A549 (cell line): ENCODE results near the gene UNC5C. TPM values are rescaled to one million over a fixed set of nuclear protein-coding genes. Genes with fewer than 3 reads are reported as not detected.

Source experiments
- ATAC-seq, 2 experiments: fragments of 200-7000 bp in 1 of 2; fragments of >200 bp in 1 of 2; cut with Nextera tagmentation in 1 of 2; cut with Tn5 transposase in 1 of 2; 3 replicates each; pipeline versions ENCODE4 v1.8.0 to v1.9.1; 2018 to 2020; ENCODE audit warnings: mild to moderate bottlenecking in 1 of 2, moderate library complexity in 1 of 2
- CTCF ChIA-PET: fragments of 300-600 bp; sonication (Branson Sonifier 250); formaldehyde crosslinking; extraction: SDS; loops from one replicate; lab custom pipeline; 2021; ENCODE audit warnings: antibody characterized with exemption, inconsistent platforms; lab: Yijun Ruan, JAX
- POLR2A ChIA-PET: fragments of 350-600 bp; formaldehyde crosslinking; extraction: SDS; loops from one replicate; lab custom pipeline; 2021; ENCODE audit warnings: antibody characterized with exemption, inconsistent platforms; lab: Yijun Ruan, JAX
- DNase-seq, 2 experiments: peaks; one replicate each; pipeline versions ENCODE4 v3.0.0 to v3.0.0-alpha.2; 2011 to 2016; ENCODE audit warnings: low read depth in 1 of 2, low spot score in 1 of 2
- FAIRE-seq: peaks from 2 replicates; lab custom pipeline; 2011; peaks lifted over from hg19 to GRCh38; lab: Jason Lieb, UNC
- H3K27ac ChIP-seq, 2 experiments: fragments of >200 bp; sonication (Bioruptor Twin); formaldehyde crosslinking; 3 replicates each; pipeline ENCODE4 v1.5.1; 2016 to 2017
- H3K4me1 ChIP-seq: fragments of >200 bp; sonication (Bioruptor Twin); formaldehyde crosslinking; 3 replicates; pipeline ENCODE4 v1.6.1; 2016
- H3K4me2 ChIP-seq: fragments of >200 bp; sonication (Bioruptor Twin); formaldehyde crosslinking; 3 replicates; pipeline ENCODE4 v1.6.1; 2016
- H3K4me3 ChIP-seq: fragments of >200 bp; sonication (Bioruptor Twin); formaldehyde crosslinking; 3 replicates; pipeline ENCODE4 v1.5.1; 2016
- H3K9me3 ChIP-seq: fragments of >200 bp; sonication (Bioruptor Twin); formaldehyde crosslinking; 3 replicates; pipeline ENCODE4 v1.6.1; 2016
- ATOH8 ChIP-seq: fragments of 250-450 bp; sonication (Bioruptor Pico); IDR thresholded peaks from 2 replicates; pipeline ENCODE4 v1.5.0; 2020; ENCODE audit warnings: low read depth, mild to moderate bottlenecking, moderate library complexity
- BCL3 ChIP-seq: fragments of >200 bp; sonication (Bioruptor Twin); formaldehyde crosslinking; IDR thresholded peaks from 3 replicates; pipeline ENCODE4 v1.6.1; 2016
- BHLHE40 ChIP-seq: IDR thresholded peaks from 2 replicates; pipeline ENCODE4 v1.6.1; 2012; ENCODE audit warnings: low read depth, low read length, inconsistent platforms
- CEBPB ChIP-seq, 2 experiments: fragments of >200 bp in 1 of 2; sonication (Bioruptor Twin) in 1 of 2; formaldehyde crosslinking in 1 of 2; IDR thresholded peaks; 2 replicates each; pipeline ENCODE4 v1.6.1; 2012 to 2016
- E2F6 ChIP-seq: IDR thresholded peaks from 2 replicates; pipeline ENCODE4 v1.6.1; 2012; ENCODE audit warnings: low read depth, borderline replicate concordance
- EHF ChIP-seq: fragments of 250-450 bp; sonication (Bioruptor Pico); IDR thresholded peaks from 2 replicates; pipeline ENCODE4 v1.5.0; 2020; ENCODE audit warnings: mild to moderate bottlenecking
- EHMT2 ChIP-seq: fragments of 200-600 bp; sonication (generic); IDR thresholded peaks from 2 replicates; pipeline ENCODE4 v1.6.1; 2016; ENCODE audit warnings: antibody characterized with exemption, low read depth, mild to moderate bottlenecking, moderate library complexity
- FOSB ChIP-seq: fragments of 250-450 bp; sonication (Bioruptor Pico); IDR thresholded peaks from 2 replicates; pipeline ENCODE4 v1.5.0; 2020; ENCODE audit warnings: mild to moderate bottlenecking, moderate library complexity
- FOSL2 ChIP-seq, 2 experiments: fragments of 450-650 bp in 1 of 2; fragments of >200 bp in 1 of 2; sonication (Bioruptor Twin) in 1 of 2; formaldehyde crosslinking; IDR thresholded peaks; 2 replicates each; pipeline versions ENCODE4 v1.5.0 to v1.6.1; 2016 to 2020; ENCODE audit warnings: mild to moderate bottlenecking in 1 of 2, moderate library complexity in 1 of 2
- FOXS1 ChIP-seq: fragments of 250-450 bp; sonication (Bioruptor Pico); IDR thresholded peaks from 2 replicates; pipeline ENCODE4 v1.5.0; 2020; ENCODE audit warnings: mild to moderate bottlenecking, moderate library complexity
- GATA3 ChIP-seq: IDR thresholded peaks from 2 replicates; pipeline ENCODE4 v1.6.1; 2012; ENCODE audit warnings: borderline replicate concordance
- HES2 ChIP-seq: fragments of >200 bp; sonication (Bioruptor Twin); formaldehyde crosslinking; IDR thresholded peaks from 2 replicates; pipeline ENCODE4 v1.6.1; 2016
- HEYL ChIP-seq: fragments of 250-450 bp; sonication (Bioruptor Pico); IDR thresholded peaks from 2 replicates; pipeline ENCODE4 v1.8.0; 2021; ENCODE audit warnings: mild to moderate bottlenecking, moderate library complexity
- HOXA7 ChIP-seq: fragments of 250-450 bp; sonication (Bioruptor Pico); IDR thresholded peaks from 2 replicates; pipeline ENCODE4 v1.5.0; 2020; ENCODE audit warnings: mild to moderate bottlenecking, moderate library complexity
- JUNB ChIP-seq: fragments of >200 bp; sonication (Bioruptor Twin); formaldehyde crosslinking; IDR thresholded peaks from 2 replicates; pipeline ENCODE4 v1.6.1; 2016
- KDM1A ChIP-seq: fragments of 200-600 bp; sonication (generic); IDR thresholded peaks from 2 replicates; pipeline ENCODE4 v1.6.1; 2016; ENCODE audit warnings: low read depth, mild to moderate bottlenecking
- KDM5A ChIP-seq: fragments of 200-600 bp; sonication (generic); IDR thresholded peaks from 2 replicates; pipeline ENCODE4 v1.6.1; 2016; ENCODE audit warnings: antibody characterized with exemption, mild to moderate bottlenecking
- MAFK ChIP-seq: fragments of 450-650 bp; IDR thresholded peaks from 2 replicates; pipeline ENCODE4 v1.6.1; 2014; ENCODE audit not compliant: partially characterized antibody
- MAZ ChIP-seq: fragments of 150-350 bp; IDR thresholded peaks from 2 replicates; pipeline ENCODE4 v1.6.1; 2014; ENCODE audit warnings: antibody characterized with exemption, low read depth, low read length, borderline replicate concordance
- MYC ChIP-seq: IDR thresholded peaks from 2 replicates; pipeline ENCODE4 v1.6.1; 2012; ENCODE audit warnings: mild to moderate bottlenecking, inconsistent platforms, low read length, improper control_type of control experiment, borderline replicate concordance
- NFE2L2 ChIP-seq: fragments of 150-350 bp; conservative IDR thresholded peaks from 2 replicates; pipeline ENCODE4 v1.6.1; 2014; ENCODE audit warnings: low read length
- NR3C1 ChIP-seq: fragments of >200 bp; sonication (Bioruptor Twin); formaldehyde crosslinking; IDR thresholded peaks from 3 replicates; pipeline ENCODE4 v1.6.1; 2017
- PBX3 ChIP-seq: IDR thresholded peaks from 2 replicates; pipeline ENCODE4 v1.6.1; 2012
- POLR2A ChIP-seq: IDR thresholded peaks from 2 replicates; pipeline ENCODE4 v1.6.1; 2012; ENCODE audit warnings: mild to moderate bottlenecking, low read length
- RAD21 ChIP-seq, 2 experiments: fragments of >200 bp in 1 of 2; sonication (Bioruptor Twin) in 1 of 2; formaldehyde crosslinking in 1 of 2; IDR thresholded peaks in 1 of 2; conservative IDR thresholded peaks in 1 of 2; 2 replicates in 1 of 2; 3 replicates in 1 of 2; pipeline ENCODE4 v1.6.1; 2012 to 2018; ENCODE audit warnings: inconsistent platforms in 1 of 2
- RARB ChIP-seq: fragments of 250-450 bp; sonication (Bioruptor Pico); IDR thresholded peaks from 2 replicates; pipeline ENCODE4 v1.8.0; 2021; ENCODE audit warnings: mild to moderate bottlenecking, moderate library complexity
- RFX5 ChIP-seq: fragments of 450-650 bp; IDR thresholded peaks from 2 replicates; pipeline ENCODE4 v1.7.1; 2014; ENCODE audit warnings: antibody characterized with exemption, mild to moderate bottlenecking, moderate library complexity
- RNF2 ChIP-seq: fragments of 200-600 bp; sonication (generic); IDR thresholded peaks from 2 replicates; pipeline ENCODE4 v1.6.1; 2016; ENCODE audit warnings: low read depth, mild to moderate bottlenecking, antibody characterized with exemption, moderate library complexity, borderline replicate concordance
- TFCP2L1 ChIP-seq: fragments of 250-450 bp; sonication (Bioruptor Pico); IDR thresholded peaks from 2 replicates; pipeline ENCODE4 v1.5.0; 2021; ENCODE audit warnings: mild to moderate bottlenecking
- USF2 ChIP-seq: fragments of 450-650 bp; IDR thresholded peaks from 2 replicates; pipeline ENCODE4 v1.6.1; 2014; ENCODE audit warnings: antibody characterized with exemption
- ZNF302 ChIP-seq: fragments of 250-450 bp; sonication (Bioruptor Pico); IDR thresholded peaks from 2 replicates; pipeline ENCODE4 v1.9.0; 2021; ENCODE audit warnings: inconsistent platforms, mild to moderate bottlenecking, moderate library complexity
- ZSCAN20 ChIP-seq: fragments of 250-450 bp; sonication (Bioruptor Pico); IDR thresholded peaks from 2 replicates; pipeline ENCODE4 v1.8.0; 2022; ENCODE audit warnings: mild to moderate bottlenecking, moderate library complexity
- WGBS: methylation state at CpG from one replicate; pipeline ENCODE4 v1.1.6; 2017; ENCODE audit errors: missing lambda C conversion rate; 5-methylcytosine and 5-hydroxymethylcytosine counted together
- polyA plus RNA-seq, 4 experiments: library from polyadenylated mRNA; depleted of rRNA in 3 of 4; stranded (reverse); fragments of >200 nt; fragmentation: RNase III in 1 of 4; extraction: RNeasy Plus Mini Kit Qiagen cat#74134 plus additional on column Dnase treatment in 1 of 4; gene quantifications; 2 replicates in 3 of 4; 3 replicates in 1 of 4; pipeline ENCODE4 v1.2.3, GENCODE V29; 2011 to 2017

Gene UNC5C
- polyA plus RNA-seq, 2 of the 4 experiments (the other 2 are of a cell fraction), result 0.13 TPM; not detected in 1

GRCh38 chr4:95537863-95538488 is 10.8 kb downstream of the UNC5C start:
- Histone ChIP-seq H3K4me2 (no peak overlapping the region), H3K9me3 (no peaks in the 10 kb centered on the region), H3K4me1 (no peaks in the 10 kb centered on the region), H3K4me3 (no peak overlapping the region), H3K27ac (no peak overlapping the region)
- POLR2A ChIA-PET, result no interaction called here
- ATAC-seq (no peak), FAIRE-seq (no peak), DNase-seq (no peak)
- WGBS, result 73% methylated on average over 3 of the region's 3 CpGs
- TF ChIP-seq EHF, result no peak
- no peak for TF ChIP-seq USF2
- TF ChIP-seq CEBPB (IDR thresholded peaks at IDR 0.05), result no peak
- TF ChIP-seq FOSL2 (IDR thresholded peaks at IDR 0.05), result no peak
- no peak for TF ChIP-seq FOSL2 (CRISPR knock-in tag; IDR thresholded peaks at IDR 0.05)
- no peak for TF ChIP-seq ATOH8 (CRISPR knock-in tag)
- TF ChIP-seq NFE2L2, result no peak
- TF ChIP-seq ZNF302 (CRISPR knock-in tag), result no peak
- TF ChIP-seq KDM1A, result no peak
- no peak for TF ChIP-seq EHMT2
- TF ChIP-seq MAFK, result no peak
- TF ChIP-seq E2F6, result no peak
- TF ChIP-seq PBX3, result no peak
- TF ChIP-seq KDM5A, result no peak
- no peak for TF ChIP-seq NR3C1
- no peak for TF ChIP-seq TFCP2L1
- no peak for TF ChIP-seq HEYL (CRISPR knock-in tag)
- TF ChIP-seq ZSCAN20 (CRISPR knock-in tag), result no peak
- CTCF ChIA-PET, result no interaction called here

- H3K9me3 ChIP-seq, result no peaks in the 10 kb centered on the region
- no peak for ATAC-seq
- H3K4me3 ChIP-seq, result no peak overlapping the region
- no peak overlapping the region for H3K27ac ChIP-seq
- ChIA-PET CTCF (no interaction called here), POLR2A (no interaction called here)
- WGBS, result 57% methylated on average over 8 of the region's 8 CpGs
- TF ChIP-seq HOXA7 (CRISPR knock-in tag) (no peak), RFX5 (no peak), BHLHE40 (no peak), RARB (CRISPR knock-in tag) (no peak), CEBPB (IDR thresholded peaks at IDR 0.05) (no peak)
- H3K4me1 ChIP-seq, result no peaks in the 10 kb centered on the region
- no peak for DNase-seq
- no peak for FAIRE-seq
- no peak overlapping the region for H3K4me2 ChIP-seq
Observed at GRCh38 chr4:95537191-95537590, 11.6 kb downstream of the UNC5C start.

- ATAC-seq (no peak), FAIRE-seq (no peak), DNase-seq (no peak)
- WGBS, result 40% methylated on average over 2 of the region's 2 CpGs
- no peaks in the 10 kb centered on the region for H3K4me1 ChIP-seq
- POLR2A ChIA-PET, result no interaction called here
- H3K9me3 ChIP-seq, result no peaks in the 10 kb centered on the region
- no peak overlapping the region for H3K4me3 ChIP-seq
- H3K4me2 ChIP-seq, result no peak overlapping the region
- CTCF ChIA-PET, result no interaction called here
- H3K27ac ChIP-seq, result no peak overlapping the region
- TF ChIP-seq MAZ, result no peak
- TF ChIP-seq KDM1A, result no peak
- no peak for TF ChIP-seq BCL3
- no peak for TF ChIP-seq JUNB
- no peak for TF ChIP-seq FOSB
- TF ChIP-seq RNF2, result no peak
- TF ChIP-seq RAD21 (conservative IDR thresholded peaks at IDR 0.05 in 1 of 2, IDR thresholded peaks at IDR 0.05 in 1 of 2), result no peak
- TF ChIP-seq MYC, result no peak
- no peak for TF ChIP-seq POLR2A
- TF ChIP-seq GATA3, result no peak
- no peak for TF ChIP-seq USF2
- TF ChIP-seq HES2, result no peak
- TF ChIP-seq EHF, result no peak
- no peak for TF ChIP-seq FOXS1
Observed at GRCh38 chr4:95536650-95537049, 12.1 kb downstream of the UNC5C start.
